ENCODE data around the gene RHCG.

The RHCG gene

DNA sequence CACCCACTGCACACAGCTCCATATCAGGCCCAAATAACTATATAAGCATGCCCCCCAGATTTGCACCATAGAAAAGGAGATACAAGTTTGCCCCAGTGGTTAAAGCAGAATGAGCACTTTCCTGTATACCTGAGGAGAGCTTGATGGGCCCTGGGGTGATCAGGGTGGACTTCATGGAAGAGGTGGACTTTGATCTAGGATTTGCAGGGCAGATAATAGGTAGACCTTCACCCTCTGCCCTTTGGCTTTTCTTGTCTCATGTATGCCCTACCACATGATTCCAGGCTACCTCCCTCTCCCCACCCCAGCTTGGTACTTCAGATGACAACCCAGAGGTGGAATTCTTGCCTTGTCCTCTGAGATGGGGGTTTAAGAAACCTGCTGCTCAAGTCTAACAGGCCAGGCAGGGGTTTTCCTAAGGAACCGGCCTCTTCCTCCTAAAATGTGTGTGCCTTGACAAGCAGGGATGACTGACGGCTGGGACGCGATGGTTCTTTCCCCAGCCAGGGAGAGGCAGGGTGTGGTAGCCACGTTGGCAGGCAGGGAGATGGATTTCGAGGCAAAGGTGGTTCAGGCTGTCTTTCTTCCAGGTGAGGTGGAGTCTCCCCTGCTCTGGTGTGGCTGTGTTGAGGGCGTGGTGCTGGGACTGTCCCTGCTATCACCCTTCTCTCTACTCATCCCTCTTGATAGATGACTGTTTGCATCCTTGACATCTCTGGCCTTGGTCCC, 6.6 kb upstream of the RHCG start:
- DNase-seq (ENCODE audit: low spot score), result peak; percentile 41

DNA sequence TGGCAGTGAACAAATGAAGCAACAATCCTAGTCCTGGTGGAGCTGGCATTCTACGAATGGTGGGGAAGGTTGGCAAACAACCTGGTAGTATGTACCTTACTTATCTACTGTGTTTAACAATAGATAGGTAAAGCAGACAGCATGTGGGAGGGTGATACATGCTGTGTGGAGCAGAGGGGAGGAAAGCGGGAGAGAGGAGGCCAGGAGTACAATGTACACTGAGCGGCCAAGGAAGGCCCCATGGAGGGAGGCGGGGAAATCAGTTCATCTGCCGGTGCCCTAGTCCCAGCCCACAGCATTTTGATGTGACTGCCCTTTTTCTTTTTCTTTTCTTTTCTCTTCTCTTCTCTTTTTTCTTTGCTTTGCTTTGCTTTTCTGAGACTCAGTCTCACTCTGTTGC, 5.3 kb upstream of the RHCG start:
- DNase-seq (ENCODE audit: low spot score), result peak; percentile 19

DNA sequence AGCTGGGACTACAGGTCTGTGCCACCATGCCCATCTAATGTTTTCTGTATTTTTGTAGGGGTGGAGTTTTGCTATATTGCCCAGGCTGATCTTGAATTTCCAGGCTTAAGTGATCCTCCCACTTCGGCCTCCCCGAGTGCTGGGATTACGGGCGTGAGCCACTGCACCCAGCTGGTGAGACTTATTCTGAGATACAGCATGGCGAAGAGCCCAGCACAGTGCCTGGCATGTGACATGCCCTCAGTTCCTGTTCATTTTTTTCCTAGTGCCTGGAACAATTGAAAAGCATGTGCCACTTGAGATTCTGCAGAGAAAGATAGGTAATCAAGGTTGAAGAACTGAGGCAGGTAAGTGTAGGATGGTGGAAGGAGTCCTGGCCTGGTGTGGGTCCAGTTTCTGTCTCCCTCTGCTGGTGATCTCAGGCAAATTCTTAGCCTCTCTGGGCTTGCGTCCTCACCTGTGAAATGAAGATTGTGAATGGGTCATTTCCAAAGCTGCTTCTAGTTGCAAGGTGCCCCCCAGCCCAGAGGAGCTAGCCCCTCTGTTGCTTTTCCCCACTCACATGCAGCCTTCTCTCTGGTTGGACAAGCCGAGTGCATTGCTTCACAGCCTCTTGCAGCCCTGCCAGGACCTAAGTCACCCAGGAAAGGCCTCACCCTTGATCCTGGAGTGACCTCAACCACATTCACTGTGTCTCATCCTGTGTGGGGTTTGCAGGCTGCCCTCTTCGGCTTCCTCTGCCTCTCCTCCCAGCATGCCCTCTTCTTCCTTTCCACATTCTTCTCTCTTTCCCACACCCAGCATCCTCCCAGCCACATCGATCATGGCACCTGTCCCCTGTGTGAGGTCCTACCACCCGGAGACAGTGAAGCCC, 4.3 kb upstream of the RHCG start:
- peak; percentile 34 for DNase-seq (ENCODE audit: low spot score)

GRCh38 chr15:89499156-89499555, 2.8 kb upstream of the RHCG start:
- DNase-seq (ENCODE audit: low spot score), result peak; percentile 32

- DNase-seq (ENCODE audit: low spot score), result peak; percentile 8
Observed at GRCh38 chr15:89498574-89498906, 2.2 kb upstream of the RHCG start.

GRCh38 chr15:89497231-89497630, 848 bp upstream of the RHCG start:
- DNase-seq (ENCODE audit: low spot score), result no peak

DNA sequence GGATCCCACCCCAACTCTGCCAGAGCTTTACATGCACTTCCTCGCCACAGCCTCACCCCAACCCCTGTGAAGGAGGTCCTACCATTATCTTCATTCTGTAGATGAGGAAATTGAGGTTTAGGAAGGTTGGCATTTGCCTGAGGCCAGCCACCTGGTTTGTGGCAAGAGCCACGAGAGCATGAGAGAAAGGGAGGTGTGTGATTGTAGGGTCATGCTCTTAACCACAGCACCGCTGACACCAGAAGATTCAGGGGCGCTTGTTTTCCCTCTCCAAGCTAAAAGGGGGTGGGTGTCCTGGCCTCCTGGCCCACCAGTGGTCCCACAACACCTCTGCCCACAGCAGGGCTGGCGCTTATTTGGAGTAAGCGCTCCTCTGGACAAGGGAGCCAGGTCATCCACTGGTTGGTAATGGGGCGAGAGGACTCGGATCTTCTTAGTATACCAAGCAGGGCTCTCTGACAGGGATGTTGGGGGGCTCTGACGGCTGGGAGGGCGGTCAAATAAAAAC, 691 bp downstream of the RHCG start:
- DNase-seq (ENCODE audit: low spot score), result no peak

DNA sequence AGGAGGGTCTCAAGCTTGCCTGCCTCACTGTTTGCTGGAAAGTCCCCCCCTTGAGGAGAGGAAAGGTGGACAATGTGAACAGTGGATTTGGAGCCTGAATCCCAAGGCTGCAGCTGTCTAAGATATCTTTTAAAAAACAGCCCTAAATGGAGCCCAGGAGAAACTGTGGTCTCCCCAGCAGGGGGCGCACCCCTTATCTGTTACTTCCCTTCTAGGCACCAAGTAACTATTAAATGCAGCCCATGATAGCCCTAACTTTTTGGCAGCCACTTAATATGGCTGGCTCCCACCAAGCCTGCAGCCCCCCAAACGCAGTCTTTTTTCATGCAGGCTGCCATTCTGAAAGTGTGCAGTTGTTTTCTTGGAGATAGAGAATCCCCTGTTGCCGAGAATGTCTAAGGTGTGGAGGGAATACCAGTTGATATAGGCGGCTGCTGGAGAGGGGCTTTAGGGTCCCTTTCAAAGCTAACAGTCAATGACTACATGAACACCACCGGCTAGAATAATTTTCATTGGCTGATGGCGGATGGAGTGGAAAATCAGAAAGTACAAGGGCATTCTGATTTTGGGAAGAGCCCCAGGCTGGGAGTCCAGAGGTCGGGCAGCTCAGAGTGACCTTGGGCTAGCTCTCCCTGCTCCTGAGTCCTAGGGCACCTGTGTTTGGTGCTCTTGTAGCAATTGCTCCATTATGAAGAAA, 1.3 kb downstream of the RHCG start:
- DNase-seq (ENCODE audit: low spot score), result peak; percentile 55

GRCh38 chr15:89494031-89494430, 2.4 kb downstream of the RHCG start:
- DNase-seq (ENCODE audit: low spot score), result peak; percentile 27

GRCh38 chr15:89492934-89493631, 3.3 kb downstream of the RHCG start:
- peak; percentile 31 for DNase-seq (ENCODE audit: low spot score)

- DNase-seq (ENCODE audit: low spot score), result peak; percentile 74
Observed at GRCh38 chr15:89492111-89492641, 4.2 kb downstream of the RHCG start.

GRCh38 chr15:89490814-89491315, 5.5 kb downstream of the RHCG start:
- DNase-seq (ENCODE audit: low spot score), result no peak

GRCh38 chr15:89490081-89490813, 6.1 kb downstream of the RHCG start:
- DNase-seq (ENCODE audit: low spot score), result no peak

DNA sequence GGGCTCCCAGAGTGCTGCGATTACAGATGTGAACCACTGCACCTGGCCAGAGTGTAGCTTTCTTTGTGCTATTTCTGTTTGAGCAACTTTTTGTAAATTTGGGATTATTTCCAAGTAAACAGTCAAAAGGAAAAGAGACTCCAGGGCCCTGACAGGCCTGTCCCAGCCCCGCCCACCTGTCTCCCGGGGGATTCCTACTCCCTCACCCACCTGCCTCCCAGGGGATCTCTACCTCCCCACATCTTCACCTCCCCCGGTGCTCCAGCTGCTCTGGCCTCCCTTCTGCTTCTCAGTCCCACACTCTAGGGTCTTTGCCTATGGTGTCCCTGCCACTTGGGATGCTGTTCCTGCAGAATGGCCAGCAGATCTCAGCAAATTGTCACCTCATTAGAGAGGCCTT, 7.0 kb downstream of the RHCG start:
- DNase-seq (ENCODE audit: low spot score), result no peak

DNA sequence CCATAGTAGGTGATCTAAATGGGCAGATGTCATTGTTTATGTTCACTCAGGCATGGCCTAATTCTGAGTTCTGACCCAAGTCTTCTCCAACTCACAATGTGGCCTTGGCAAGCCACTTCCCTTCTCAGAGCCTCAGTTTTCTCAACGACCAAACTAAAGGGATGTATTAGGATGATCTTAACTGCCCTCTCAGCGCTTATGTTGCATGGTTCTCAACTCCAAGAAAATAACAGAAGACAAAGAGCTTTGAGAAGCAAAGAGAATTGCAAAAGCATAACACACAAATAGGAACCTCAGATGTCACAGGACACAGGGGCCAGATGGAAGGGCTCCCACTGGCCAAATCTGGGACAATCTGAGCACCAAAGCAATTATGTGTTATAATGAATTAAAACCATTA, 8.6 kb downstream of the RHCG start:
- DNase-seq (ENCODE audit: low spot score), result no peak

DNA sequence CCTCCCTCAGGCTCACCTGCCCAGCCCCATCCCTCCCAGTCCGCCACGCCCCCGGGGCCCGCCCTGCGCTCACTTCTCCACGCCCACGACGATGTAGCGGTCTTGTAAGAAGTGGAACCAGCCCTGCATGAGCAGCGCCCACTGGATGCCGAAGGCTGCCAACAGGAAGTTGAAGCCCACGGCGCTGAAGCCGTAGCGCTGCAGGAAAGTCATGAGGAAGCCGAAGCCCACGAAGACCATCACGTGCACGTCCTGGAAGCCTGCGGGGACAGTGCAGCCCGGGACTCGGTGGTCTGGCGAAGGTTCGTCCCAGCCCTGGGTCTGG, 9.7 kb downstream of the RHCG start:
- no peak for DNase-seq (ENCODE audit: low spot score)

- no peak for DNase-seq (ENCODE audit: low spot score)
Observed at GRCh38 chr15:89483079-89483478, 13.3 kb downstream of the RHCG start.

DNA sequence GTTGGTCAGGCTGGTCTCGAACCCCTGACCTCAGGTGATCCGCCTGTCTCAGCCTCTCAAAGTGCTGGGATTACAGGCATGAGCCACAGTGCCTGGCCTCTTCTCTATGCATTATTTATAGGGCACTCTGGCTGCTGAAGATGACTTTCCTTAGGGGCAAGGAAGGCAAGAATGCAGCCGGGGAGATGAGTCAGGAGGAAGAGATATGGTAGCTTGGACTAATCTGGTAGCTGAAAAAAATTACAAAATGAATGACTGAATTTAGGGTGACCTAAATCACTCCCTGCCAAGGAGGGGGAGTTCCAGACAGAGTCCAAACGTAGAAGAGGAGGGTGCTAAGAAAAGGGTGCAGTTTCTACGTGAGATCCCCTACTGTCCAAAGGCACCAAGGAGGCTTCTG, 14.2 kb downstream of the RHCG start:
- DNase-seq (ENCODE audit: low spot score), result no peak

- DNase-seq (ENCODE audit: low spot score), result no peak
Observed at GRCh38 chr15:89480505-89480904, 15.9 kb downstream of the RHCG start.

DNA sequence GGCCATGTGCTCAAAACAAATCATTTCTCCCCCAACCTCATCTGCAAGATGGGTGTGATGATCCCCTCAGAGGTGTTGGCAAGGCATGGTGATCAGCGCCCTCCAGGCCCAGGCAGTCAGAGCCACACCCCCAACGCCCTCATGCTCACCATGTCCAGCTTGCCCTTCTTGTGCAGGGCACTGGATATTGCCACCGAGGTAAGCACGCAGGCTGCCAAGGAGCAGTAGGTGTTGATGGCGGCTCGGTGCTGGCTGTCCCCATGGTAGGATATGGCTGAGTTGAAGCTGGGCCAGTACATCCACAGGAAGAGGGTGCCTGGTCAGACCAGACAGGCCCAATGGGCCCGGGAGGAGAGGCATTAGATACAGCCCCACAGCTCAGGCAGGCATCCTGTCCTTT, 17.2 kb downstream of the RHCG start:
- DNase-seq (ENCODE audit: low spot score), result no peak
